OCI-LY7 (cell line): Measurements from ENCODE around the gene MTUS2.

Source experiments
- CTCF ChIP-seq: fragments of 200-600 bp; sonication (generic); conservative IDR thresholded peaks from 2 replicates; pipeline ENCODE4 v1.5.1; 2014; ENCODE audit warnings: mild to moderate bottlenecking, antibody characterized with exemption, low read length, moderate library complexity, mixed read lengths
- EZH2phosphoT487 ChIP-seq: fragments of 200-600 bp; sonication (generic); IDR thresholded peaks from 2 replicates; pipeline ENCODE4 v1.6.1; 2018; ENCODE audit warnings: low read depth, borderline replicate concordance, mild to moderate bottlenecking, mixed run types, antibody characterized with exemption, low read length, moderate library complexity, mixed read lengths

GRCh38 chr13:29532821-29533220 lies 712.7 kb downstream of the MTUS2 start:
- TF ChIP-seq CTCF, result no peak
- no peak for TF ChIP-seq EZH2phosphoT487
